Measurements from ENCODE around the gene ZFAND2A. TPM values are rescaled to one million over a fixed set of nuclear protein-coding genes. Genes with fewer than 3 reads are reported as not detected.
"Not testable (repeated sequence)": the region's sequence is repeated elsewhere in the genome, so short reads cannot be mapped to it uniquely, and the experiment has no call there.

ZFAND2A gene
- total RNA-seq, 1 experiment from 2014 or later: 13.7 TPM

- Histone ChIP-seq H2BK120ac (ENCODE audit: low read depth, low read length, poor library complexity, severe bottlenecking) (no peak overlapping the region), H3K23ac (ENCODE audit: insufficient read length, low read depth, low read length) (no peak overlapping the region), H4K91ac (ENCODE audit: insufficient read length, low read depth, low read length) (no peak overlapping the region), H2AK5ac (ENCODE audit: insufficient read length, low read length) (no peak overlapping the region), H2BK5ac (ENCODE audit: insufficient read length, low read length) (no peak overlapping the region), H3K4me2 (ENCODE audit: insufficient read depth, insufficient read length, low read length) (no peak overlapping the region), H3K4ac (ENCODE audit: low read depth, low read length) (no peak overlapping the region), H3K9me3 (ENCODE audit: control insufficient read depth, low read depth, low read length) (no peaks in the 10 kb centered on the region), H3T11ph (ENCODE audit: low read length) (no peak overlapping the region), H4K5ac (ENCODE audit: insufficient read length, low read depth, low read length) (no peak overlapping the region), H2BK20ac (ENCODE audit: low read depth, low read length, poor library complexity, severe bottlenecking) (no peak overlapping the region), H3K9ac (ENCODE audit: extremely low read depth, insufficient read length, low read length) (no peak overlapping the region), H3K27ac (ENCODE audit: insufficient read length, low read depth, low read length) (no peak overlapping the region), H2BK12ac (ENCODE audit: insufficient read length, low read depth, low read length) (no peak overlapping the region), H3K14ac (ENCODE audit: insufficient read depth, low read length) (no peak overlapping the region; the same call in 1 of the 2 replicates), H3K4me1 (ENCODE audit: insufficient read depth, low read length) (no peaks in the 10 kb centered on the region), H4K20me1 (ENCODE audit: control insufficient read depth, insufficient read depth, insufficient read length) (no peaks in the 10 kb centered on the region), H3K56ac (ENCODE audit: insufficient read length, low read depth, low read length) (no peak overlapping the region), H3K18ac (ENCODE audit: insufficient read length, low read depth, low read length) (no peak overlapping the region), H3K27me3 (ENCODE audit: insufficient read depth, low read length) (no peaks in the 10 kb centered on the region), H4K8ac (replicated peaks; ENCODE audit: insufficient read length, low read depth, low read length) (no peak overlapping the region), H3K23me2 (ENCODE audit: insufficient read length, low read depth, low read length, poor library complexity, severe bottlenecking) (no peaks in the 10 kb centered on the region), H3K79me2 (ENCODE audit: insufficient read depth, low read length) (no peaks in the 10 kb centered on the region), H2BK15ac (ENCODE audit: low read depth, low read length) (no peak overlapping the region), H3K79me1 (ENCODE audit: insufficient read depth, low read depth, low read length, poor library complexity, severe bottlenecking) (no peaks in the 10 kb centered on the region), H2AFZ (ENCODE audit: low read length) (no peak overlapping the region)
- Mint-ChIP-seq H3K4me1 (no peaks in the 10 kb centered on the region), H3K27me3 (ENCODE audit: low read depth) (no peaks in the 10 kb centered on the region), H3K27ac (no peak overlapping the region), H3K4me3 (no peak overlapping the region), H3K36me3 (ENCODE audit: insufficient read depth in 1 of 3, low read depth in 3 of 3) (peaks cover 10 to 25% (median 18%) of the 10 kb centered on the region in 3 experiments; a peak in 5 of 7 replicates), H3K9me3 (no peaks in the 10 kb centered on the region)
- no peak for DNase-seq
- no peak for TF ChIP-seq CTCF (conservative IDR thresholded peaks at IDR 0.05)
- WGBS (ENCODE audit: extremely low coverage, insufficient read length, low lambda C conversion rate): no CpG with 5 or more reads among the region's 20 CpGs
Measured at GRCh38 chr7:1149351-1149794, 10.6 kb downstream of the ZFAND2A start.

- not testable (repeated sequence) for H3K9me3 Mint-ChIP-seq; H3K4me3 Mint-ChIP-seq; H3K4me2 ChIP-seq (ENCODE audit: insufficient read depth, insufficient read length, low read length); H2BK20ac ChIP-seq (ENCODE audit: low read depth, low read length, poor library complexity, severe bottlenecking); H3K79me2 ChIP-seq (ENCODE audit: insufficient read depth, low read length); H2BK120ac ChIP-seq (ENCODE audit: low read depth, low read length, poor library complexity, severe bottlenecking); H3K4me1 ChIP-seq (ENCODE audit: insufficient read depth, low read length); H3K27ac ChIP-seq (ENCODE audit: insufficient read length, low read depth, low read length); H3K27me3 Mint-ChIP-seq (ENCODE audit: low read depth); H3K9ac ChIP-seq (ENCODE audit: extremely low read depth, insufficient read length, low read length); H3K27ac Mint-ChIP-seq; H3K27me3 ChIP-seq (ENCODE audit: insufficient read depth, low read length); H3K23ac ChIP-seq (ENCODE audit: insufficient read length, low read depth, low read length); H2BK15ac ChIP-seq (ENCODE audit: low read depth, low read length); H3K14ac ChIP-seq (ENCODE audit: insufficient read depth, low read length); H3T11ph ChIP-seq (ENCODE audit: low read length); DNase-seq; H3K4me1 Mint-ChIP-seq; H4K20me1 ChIP-seq (ENCODE audit: control insufficient read depth, insufficient read depth, insufficient read length); H2AFZ ChIP-seq (ENCODE audit: low read length); H2AK5ac ChIP-seq (ENCODE audit: insufficient read length, low read length); H3K9me3 ChIP-seq (ENCODE audit: control insufficient read depth, low read depth, low read length); H3K56ac ChIP-seq (ENCODE audit: insufficient read length, low read depth, low read length); H3K79me1 ChIP-seq (ENCODE audit: insufficient read depth, low read depth, low read length, poor library complexity, severe bottlenecking); H3K4ac ChIP-seq (ENCODE audit: low read depth, low read length); H3K18ac ChIP-seq (ENCODE audit: insufficient read length, low read depth, low read length); H4K5ac ChIP-seq (ENCODE audit: insufficient read length, low read depth, low read length); H2BK12ac ChIP-seq (ENCODE audit: insufficient read length, low read depth, low read length); H4K8ac ChIP-seq (replicated peaks; ENCODE audit: insufficient read length, low read depth, low read length); H2BK5ac ChIP-seq (ENCODE audit: insufficient read length, low read length); H3K23me2 ChIP-seq (ENCODE audit: insufficient read length, low read depth, low read length, poor library complexity, severe bottlenecking); H4K91ac ChIP-seq (ENCODE audit: insufficient read length, low read depth, low read length)
- H3K36me3 Mint-ChIP-seq (ENCODE audit: insufficient read depth in 1 of 3, low read depth in 3 of 3): peaks cover 6 to 16% (median 10%) of the 10 kb centered on the region in 3 experiments; a peak in 5 of 7 replicates
- WGBS (ENCODE audit: extremely low coverage, insufficient read length, low lambda C conversion rate): no CpG with 5 or more reads among the region's 12 CpGs
Measured at GRCh38 chr7:1147873-1148272, 12.1 kb downstream of the ZFAND2A start.

Measured in H9 (cell line).